Mucosa of descending colon (tissue), 3 donors: ENCODE data around the gene PTPRN2. TPM values are rescaled to one million over a fixed set of nuclear protein-coding genes. Genes with fewer than 3 reads are reported as not detected.

Source experiments
- ATAC-seq: fragments of 200-7000 bp; cut with Tn5 transposase; one replicate; pipeline ENCODE4 v1.9.1; 2020; ENCODE audit warnings: mild to moderate bottlenecking, moderate library complexity
- DNase-seq, 3 donors: peaks; one replicate each; pipeline ENCODE4 v3.0.0-alpha.2; 2020
- H3K36me3 ChIP-seq: fragments of 200-600 bp; one replicate; pipeline ENCODE4 v1.8.0; 2021; ENCODE audit warnings: low read depth, mild to moderate bottlenecking
- H3K4me1 ChIP-seq: fragments of 200-600 bp; one replicate; pipeline ENCODE4 v1.8.0; 2021; ENCODE audit warnings: low read depth, mild to moderate bottlenecking
- H3K4me3 ChIP-seq: fragments of 200-600 bp; one replicate; pipeline ENCODE4 v1.8.0; 2021; ENCODE audit warnings: mild to moderate bottlenecking
- H3K9me3 ChIP-seq: fragments of 200-600 bp; one replicate; pipeline ENCODE4 v1.8.0; 2021; ENCODE audit warnings: mild to moderate bottlenecking
- CTCF ChIP-seq: fragments of 200-600 bp; IDR thresholded peaks from one replicate; pipeline ENCODE4 v1.8.0; 2022; ENCODE audit warnings: antibody characterized with exemption, mild to moderate bottlenecking
- intact Hi-C, 2 donors: fragments of 100-400 bp; cut with DNase I in 1 of 2; cut with micrococcal nuclease in 1 of 2; formaldehyde crosslinking; loops; one replicate each; pipeline versions ENCODE4 v1.11.0 to v1.11.1; 2022; cut with DNase I, micrococcal nuclease
- total RNA-seq, 3 donors: library from RNA; stranded (reverse); fragmentation: NEBNext Ultra II Directional in 2 of 3; extraction: Animal tissue kit (Norgen Biotek cat#: 25700) in 2 of 3; gene quantifications; one replicate each; pipeline versions ENCODE4 v1.2.1 to v1.2.4, GENCODE V29; 2021 to 2023
- donor health status: DM: no; HTN: no; CAD: no; lungs with moderate emphysema.
- donor health status: DM: no; HTN: no; CAD: no.
- donor health status: DM: no; HTN: yes; CAD: no.

The PTPRN2 gene
- total RNA-seq, 3 donors from 2014 or later, result 12.5 to 28.0 (median 26.2) TPM

- no peaks in the 10 kb centered on the region for H3K4me1 ChIP-seq
- no peak for TF ChIP-seq CTCF
- H3K9me3 ChIP-seq, result peaks cover 10% of the 10 kb centered on the region
- ATAC-seq, result no peak
- intact Hi-C loops, result no loop called here
- DNase-seq, result no peak
- H3K4me3 ChIP-seq, result no peak overlapping the region
- H3K36me3 ChIP-seq, result no peaks in the 10 kb centered on the region
Measured at GRCh38 chr7:158283016-158283974, 304.3 kb downstream of the PTPRN2 start.

DNA sequence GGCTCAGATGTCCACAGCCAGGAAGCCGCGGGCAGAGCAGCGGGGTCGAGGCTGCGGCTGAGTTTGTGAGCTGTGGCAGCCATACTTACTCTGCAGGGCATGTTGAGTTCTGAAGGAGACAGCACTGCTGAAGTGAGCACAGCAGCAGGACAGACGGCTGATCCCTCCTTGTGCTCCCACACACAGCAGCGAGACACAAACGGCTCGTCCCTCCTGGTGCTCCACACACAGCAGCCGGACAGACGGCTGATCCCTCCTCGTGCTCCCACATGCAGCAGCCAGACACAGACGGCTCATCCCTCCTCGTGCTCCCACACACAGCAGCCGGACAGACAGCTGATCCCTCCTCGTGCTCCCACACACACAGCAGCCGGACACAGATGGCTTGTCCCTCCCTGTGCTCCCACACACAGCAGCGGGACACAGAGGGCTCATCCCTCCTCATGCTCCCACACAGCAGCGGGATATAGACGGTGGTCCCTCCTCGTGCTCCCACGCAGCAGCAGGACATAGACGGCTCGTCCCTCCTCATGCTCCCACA, 305.1 kb downstream of the PTPRN2 start:
- intact Hi-C loops, result no loop called here
- no peak for TF ChIP-seq CTCF
- peaks cover 10% of the 10 kb centered on the region for H3K9me3 ChIP-seq
- H3K4me3 ChIP-seq, result no peak overlapping the region
- H3K36me3 ChIP-seq, result no peaks in the 10 kb centered on the region
- H3K4me1 ChIP-seq, result no peaks in the 10 kb centered on the region
- ATAC-seq (no peak), DNase-seq (no peak)

- no peak for TF ChIP-seq CTCF
- DNase-seq, result no peak
- Histone ChIP-seq H3K9me3 (peaks cover 4% of the 10 kb centered on the region), H3K36me3 (no peaks in the 10 kb centered on the region), H3K4me3 (no peak overlapping the region), H3K4me1 (no peaks in the 10 kb centered on the region)
- no peak for ATAC-seq
- intact Hi-C loops, result no loop called here
Measured at GRCh38 chr7:158281441-158281840, 306.2 kb downstream of the PTPRN2 start.

DNA sequence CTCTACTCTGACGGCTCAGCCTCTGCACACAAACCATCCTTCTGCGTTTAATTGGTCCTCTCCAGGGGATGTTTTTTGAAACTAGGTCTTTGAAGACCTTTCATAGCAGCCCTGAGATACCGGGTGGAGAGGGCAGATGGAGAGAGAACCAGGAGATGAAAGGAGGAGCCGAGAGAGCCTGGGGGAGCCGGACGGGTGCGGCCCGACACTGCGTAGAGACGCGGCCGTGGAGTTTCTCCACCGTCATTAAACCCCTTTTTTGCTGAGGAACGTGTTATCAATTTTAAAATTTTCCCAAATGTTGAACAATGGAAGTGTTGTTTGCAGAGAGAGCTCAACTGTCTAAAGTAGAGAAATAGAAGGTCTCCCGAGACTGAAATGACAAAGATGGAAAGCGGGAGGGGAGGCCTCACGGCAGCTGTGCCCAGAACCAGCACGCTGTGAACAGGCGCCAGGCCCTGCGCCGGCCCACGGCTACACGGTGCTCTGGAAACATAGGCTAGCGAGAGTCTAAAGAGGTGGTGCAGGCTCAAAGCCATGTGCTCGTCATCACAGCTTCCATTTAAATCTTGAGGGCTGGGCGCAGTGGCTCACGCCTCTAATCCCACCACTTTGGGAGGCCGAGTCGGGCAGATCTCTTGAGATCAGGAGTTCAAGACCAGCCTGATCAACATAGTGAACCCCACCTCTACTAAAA, 307.0 kb downstream of the PTPRN2 start:
- Histone ChIP-seq H3K4me1 (no peaks in the 10 kb centered on the region), H3K9me3 (no peaks in the 10 kb centered on the region), H3K36me3 (no peaks in the 10 kb centered on the region), H3K4me3 (no peak overlapping the region)
- no peak for DNase-seq
- ATAC-seq, result no peak
- TF ChIP-seq CTCF, result no peak
- intact Hi-C loops, result no loop called here

DNA sequence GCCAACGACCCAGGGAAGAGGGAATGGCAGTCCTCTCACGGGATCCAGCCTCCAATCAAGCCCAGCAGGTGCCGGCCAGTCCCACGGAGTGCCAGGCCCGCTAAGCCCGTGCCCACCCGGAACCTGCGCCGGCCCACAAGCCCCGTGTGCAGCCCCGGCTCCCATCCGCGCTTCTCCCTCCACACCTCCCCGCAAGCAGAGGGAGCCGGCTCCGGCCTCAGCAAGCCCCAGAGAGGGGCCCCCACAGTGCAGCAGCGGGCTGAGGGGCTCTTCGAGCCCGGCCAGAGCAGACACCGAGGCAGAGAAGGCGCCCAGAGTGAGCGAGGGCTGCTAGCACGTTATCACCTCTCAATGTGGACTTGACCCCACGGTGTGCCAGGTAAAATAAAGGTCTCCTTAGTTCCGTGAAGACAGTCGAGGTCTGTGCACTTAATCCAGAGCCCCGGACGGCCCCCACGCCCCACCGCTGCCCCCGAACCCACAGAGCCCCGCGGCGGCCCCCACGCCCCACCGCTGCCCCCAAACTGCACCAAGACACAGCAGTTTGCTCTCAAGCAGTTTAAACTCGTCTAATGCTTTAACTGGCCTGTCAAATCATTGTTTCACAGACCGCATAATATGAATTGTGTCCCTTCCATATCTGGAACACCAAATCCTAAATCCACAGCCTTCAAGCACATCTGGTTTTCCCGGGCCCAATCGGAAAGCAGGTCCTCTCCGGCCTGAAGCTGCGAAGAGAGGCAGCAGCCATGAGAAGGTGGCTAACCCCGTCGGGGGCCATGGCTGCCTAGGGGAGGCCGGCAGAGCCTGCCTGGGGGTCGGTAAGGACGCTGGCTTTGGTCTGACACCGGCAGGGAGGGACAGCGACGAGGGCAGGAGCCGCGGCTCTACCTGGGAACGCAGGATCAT, 307.8 kb downstream of the PTPRN2 start:
- H3K4me3 ChIP-seq, result no peak overlapping the region
- ATAC-seq (no peak), DNase-seq (no peak)
- intact Hi-C loops, result no loop called here
- no peak for TF ChIP-seq CTCF
- no peaks in the 10 kb centered on the region for H3K36me3 ChIP-seq
- H3K9me3 ChIP-seq, result no peaks in the 10 kb centered on the region
- no peaks in the 10 kb centered on the region for H3K4me1 ChIP-seq
